Chondrocyte (in vitro differentiated cells): ENCODE data around the gene MOBP. TPM values are rescaled to one million over a fixed set of nuclear protein-coding genes. Genes with fewer than 3 reads are reported as not detected.

Experiments
- DNase-seq: peaks from one replicate; pipeline ENCODE4 v3.0.0; 2021; ENCODE audit warnings: mixed read lengths, low spot score
- H3K27ac Mint-ChIP-seq: one replicate; pipeline ENCODE4 v1.8.0; 2021; ENCODE audit warnings: mild to moderate bottlenecking, moderate library complexity, mixed read lengths; ENCODE audit not compliant: unreplicated experiment
- H3K27me3 Mint-ChIP-seq: 2 replicates; pipeline ENCODE4 v1.8.0; 2021; ENCODE audit warnings: low read depth, mixed read lengths
- H3K36me3 Mint-ChIP-seq: 2 replicates; pipeline ENCODE4 v1.8.0; 2021; ENCODE audit warnings: low read depth, mixed read lengths
- H3K4me1 Mint-ChIP-seq: 2 replicates; pipeline ENCODE4 v1.8.0; 2021; ENCODE audit warnings: low read depth, mild to moderate bottlenecking, mixed read lengths
- H3K4me3 Mint-ChIP-seq: one replicate; pipeline ENCODE4 v1.8.0; 2021; ENCODE audit warnings: mild to moderate bottlenecking, moderate library complexity, mixed read lengths; ENCODE audit not compliant: unreplicated experiment
- H3K9me3 Mint-ChIP-seq: 2 replicates; pipeline ENCODE4 v1.8.0; 2021; ENCODE audit warnings: low read depth, mixed read lengths
- total RNA-seq: library from RNA; stranded (reverse); gene quantifications from 3 replicates; pipeline ENCODE4 v1.2.1, GENCODE V29; 2021
- TF ChIP-seq, protein P1 (sequence below): fragments of 200-600 bp; sonication (generic); IDR thresholded peaks from 2 replicates; pipeline ENCODE4 v1.5.0; 2021; ENCODE audit warnings: antibody characterized with exemption, mild to moderate bottlenecking, moderate library complexity

The MOBP gene
- total RNA-seq, 1 donor from 2014 or later, result not detected

DNA sequence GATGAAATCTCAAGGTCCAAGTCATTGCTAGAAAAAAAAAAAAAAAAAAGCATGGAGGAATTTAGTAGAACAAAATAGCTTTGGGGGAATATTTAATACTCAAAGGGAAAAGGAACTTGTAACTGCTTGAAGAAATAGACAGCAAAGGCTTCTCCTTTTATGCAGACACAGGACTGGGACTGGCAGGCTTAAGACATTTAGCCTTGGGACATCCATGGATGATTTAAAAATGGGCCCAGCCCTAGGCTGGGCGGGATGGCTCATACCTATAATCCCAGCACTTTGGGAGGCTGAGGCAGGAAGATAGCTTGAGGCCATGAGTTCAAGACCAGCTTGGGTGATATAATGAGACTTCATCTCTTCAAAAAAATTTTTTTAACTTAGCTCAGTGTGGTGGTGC, 41.2 kb upstream of the MOBP start:
- no peak for DNase-seq
- Mint-ChIP-seq H3K4me1 (no peaks in the 10 kb centered on the region), H3K27ac (no peak overlapping the region), H3K36me3 (no peaks in the 10 kb centered on the region), H3K9me3 (no peaks in the 10 kb centered on the region), H3K4me3 (no peak overlapping the region), H3K27me3 (no peaks in the 10 kb centered on the region)
- TF ChIP-seq, protein P1, sequence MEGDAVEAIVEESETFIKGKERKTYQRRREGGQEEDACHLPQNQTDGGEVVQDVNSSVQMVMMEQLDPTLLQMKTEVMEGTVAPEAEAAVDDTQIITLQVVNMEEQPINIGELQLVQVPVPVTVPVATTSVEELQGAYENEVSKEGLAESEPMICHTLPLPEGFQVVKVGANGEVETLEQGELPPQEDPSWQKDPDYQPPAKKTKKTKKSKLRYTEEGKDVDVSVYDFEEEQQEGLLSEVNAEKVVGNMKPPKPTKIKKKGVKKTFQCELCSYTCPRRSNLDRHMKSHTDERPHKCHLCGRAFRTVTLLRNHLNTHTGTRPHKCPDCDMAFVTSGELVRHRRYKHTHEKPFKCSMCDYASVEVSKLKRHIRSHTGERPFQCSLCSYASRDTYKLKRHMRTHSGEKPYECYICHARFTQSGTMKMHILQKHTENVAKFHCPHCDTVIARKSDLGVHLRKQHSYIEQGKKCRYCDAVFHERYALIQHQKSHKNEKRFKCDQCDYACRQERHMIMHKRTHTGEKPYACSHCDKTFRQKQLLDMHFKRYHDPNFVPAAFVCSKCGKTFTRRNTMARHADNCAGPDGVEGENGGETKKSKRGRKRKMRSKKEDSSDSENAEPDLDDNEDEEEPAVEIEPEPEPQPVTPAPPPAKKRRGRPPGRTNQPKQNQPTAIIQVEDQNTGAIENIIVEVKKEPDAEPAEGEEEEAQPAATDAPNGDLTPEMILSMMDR, result no peak

DNA sequence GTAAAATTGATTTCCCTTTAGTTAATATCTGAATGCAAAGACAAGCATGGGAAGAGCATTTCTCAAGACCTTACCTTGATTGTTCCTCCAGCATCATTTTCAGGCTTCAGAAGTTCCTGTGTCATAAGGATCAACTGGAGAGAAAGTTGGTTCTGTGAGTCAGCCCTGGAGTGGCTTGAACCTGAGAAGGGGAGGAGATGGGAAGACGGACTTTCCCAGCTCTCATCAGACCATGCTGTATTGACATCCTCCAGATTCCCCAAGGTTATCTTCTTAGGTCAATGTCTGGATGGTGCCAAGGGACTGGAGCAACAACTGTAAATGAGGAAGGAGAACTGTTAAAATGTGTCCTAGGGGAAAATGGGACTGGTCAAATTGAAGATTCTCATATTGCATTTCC, 40.0 kb upstream of the MOBP start:
- Mint-ChIP-seq H3K4me3 (no peak overlapping the region), H3K9me3 (no peaks in the 10 kb centered on the region), H3K4me1 (no peaks in the 10 kb centered on the region), H3K27me3 (no peaks in the 10 kb centered on the region), H3K36me3 (no peaks in the 10 kb centered on the region), H3K27ac (no peak overlapping the region)
- TF ChIP-seq, protein P1, result no peak
- no peak for DNase-seq

DNA sequence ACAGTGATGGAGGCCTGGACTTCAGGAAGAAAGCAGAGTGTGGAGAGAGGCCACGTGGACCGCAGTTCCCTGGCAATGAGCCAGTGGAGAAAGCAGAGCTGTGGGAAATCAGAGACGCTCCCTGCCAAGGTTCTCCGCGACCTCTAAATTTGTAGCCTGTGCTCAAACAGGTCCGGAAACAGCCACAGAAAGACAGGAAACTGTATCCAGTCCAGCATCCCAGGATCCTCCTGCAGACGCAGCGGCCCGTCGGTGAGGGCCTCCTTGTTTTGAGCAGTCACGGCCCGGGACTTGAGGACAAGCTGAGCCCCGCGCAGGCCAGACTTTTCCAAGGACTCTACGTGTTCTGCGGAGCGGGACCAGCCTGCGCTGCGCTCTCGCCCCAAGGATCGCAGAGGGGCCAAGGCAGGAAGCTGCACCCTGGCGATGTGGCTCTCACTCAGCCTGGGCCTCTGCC, 38.7 kb upstream of the MOBP start:
- Mint-ChIP-seq H3K27me3 (no peaks in the 10 kb centered on the region), H3K4me3 (no peak overlapping the region), H3K4me1 (peaks cover 6% of the 10 kb centered on the region), H3K27ac (no peak overlapping the region), H3K9me3 (no peaks in the 10 kb centered on the region), H3K36me3 (no peaks in the 10 kb centered on the region)
- TF ChIP-seq, protein P1, result no peak
- no peak for DNase-seq

DNA sequence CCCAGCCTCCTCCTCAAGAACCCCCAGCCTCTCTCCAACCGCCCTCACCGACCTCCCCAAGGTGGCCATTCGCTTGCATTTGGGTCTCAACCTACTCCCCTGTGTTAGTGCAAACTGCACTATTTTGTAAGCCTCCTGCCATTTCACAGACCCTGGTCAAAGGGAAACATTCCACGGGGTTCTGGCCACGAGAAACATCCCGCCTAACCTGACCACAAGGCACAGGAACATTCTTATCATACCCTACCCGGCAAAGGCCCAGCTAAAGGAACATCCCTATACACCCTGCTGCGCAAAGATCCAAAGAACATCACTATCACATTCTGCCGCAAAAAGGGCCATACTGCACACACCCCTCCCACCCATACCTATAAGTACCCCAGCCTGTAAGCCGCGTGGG, 38.0 kb upstream of the MOBP start:
- TF ChIP-seq, protein P1, result no peak
- H3K9me3 Mint-ChIP-seq, result no peaks in the 10 kb centered on the region
- H3K27ac Mint-ChIP-seq, result no peak overlapping the region
- peaks cover 8% of the 10 kb centered on the region for H3K4me1 Mint-ChIP-seq
- H3K4me3 Mint-ChIP-seq, result no peak overlapping the region
- H3K27me3 Mint-ChIP-seq, result no peaks in the 10 kb centered on the region
- no peak for DNase-seq
- H3K36me3 Mint-ChIP-seq, result no peaks in the 10 kb centered on the region

DNA sequence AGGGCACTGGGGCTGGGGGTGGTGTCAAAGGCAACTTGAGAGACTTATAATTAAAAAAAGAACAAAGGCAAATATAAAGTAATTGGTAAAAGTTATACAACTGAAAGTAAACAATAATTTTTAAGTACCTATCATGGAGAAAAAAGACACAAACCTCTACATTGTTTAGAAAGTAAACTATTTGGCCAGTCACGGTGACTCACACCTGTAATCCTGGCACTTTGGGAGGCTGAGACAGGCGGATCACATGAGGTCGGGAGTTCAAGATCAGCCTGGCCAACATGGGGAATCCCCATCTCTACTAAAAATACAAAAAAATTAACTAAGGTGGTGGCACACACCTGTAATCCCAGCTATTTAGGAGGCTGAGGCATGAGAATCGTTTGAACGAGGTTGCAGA, 35.1 kb upstream of the MOBP start:
- Mint-ChIP-seq H3K36me3 (no peaks in the 10 kb centered on the region), H3K4me1 (peaks cover 8% of the 10 kb centered on the region), H3K27ac (no peak overlapping the region), H3K4me3 (no peak overlapping the region), H3K9me3 (no peaks in the 10 kb centered on the region), H3K27me3 (no peaks in the 10 kb centered on the region)
- no peak for DNase-seq
- TF ChIP-seq, protein P1, result no peak
